GM21717 (cell line): ENCODE results near the gene SPRY1.

Experiments
- ATAC-seq: cut with Tn5 transposase; IDR thresholded peaks from one replicate; pipeline ENCODE4 v1.9.1; 2021; ENCODE audit warnings: mild to moderate bottlenecking, moderate library complexity; ENCODE audit not compliant: unreplicated experiment

Gene SPRY1

GRCh38 chr4:123438031-123438430, 41.4 kb downstream of the SPRY1 start:
- ATAC-seq = no peak

GRCh38 chr4:123443401-123444289, 47.0 kb downstream of the SPRY1 start:
- ATAC-seq = peak; percentile 82

GRCh38 chr4:123444290-123444731, 47.7 kb downstream of the SPRY1 start:
- ATAC-seq = peak; percentile 92

GRCh38 chr4:123446865-123447474, 50.4 kb downstream of the SPRY1 start:
- no peak for ATAC-seq

GRCh38 chr4:123449362-123449761, 52.8 kb downstream of the SPRY1 start:
- ATAC-seq = no peak

GRCh38 chr4:123449780-123450179, 53.2 kb downstream of the SPRY1 start:
- peak; percentile 83 for ATAC-seq

- ATAC-seq = no peak
These were observed 53.8 kb downstream of the SPRY1 start for GRCh38 chr4:123450393-123450792.

- ATAC-seq = no peak
These were observed 56.0 kb downstream of the SPRY1 start for GRCh38 chr4:123452616-123453015.

- ATAC-seq = no peak
These were observed 56.6 kb downstream of the SPRY1 start for GRCh38 chr4:123453061-123453680.
